Stromal cell of bone marrow (primary cell): Measurements from ENCODE around the gene DIS3.
"Not testable (repeated sequence)": the region's sequence is repeated elsewhere in the genome, so short reads cannot be mapped to it uniquely, and the experiment has no call there.

Experiments used
- DNase-seq: peaks from one replicate; pipeline ENCODE4 v3.0.0-alpha.2; 2012; ENCODE audit warnings: low read depth

Gene DIS3

DNA sequence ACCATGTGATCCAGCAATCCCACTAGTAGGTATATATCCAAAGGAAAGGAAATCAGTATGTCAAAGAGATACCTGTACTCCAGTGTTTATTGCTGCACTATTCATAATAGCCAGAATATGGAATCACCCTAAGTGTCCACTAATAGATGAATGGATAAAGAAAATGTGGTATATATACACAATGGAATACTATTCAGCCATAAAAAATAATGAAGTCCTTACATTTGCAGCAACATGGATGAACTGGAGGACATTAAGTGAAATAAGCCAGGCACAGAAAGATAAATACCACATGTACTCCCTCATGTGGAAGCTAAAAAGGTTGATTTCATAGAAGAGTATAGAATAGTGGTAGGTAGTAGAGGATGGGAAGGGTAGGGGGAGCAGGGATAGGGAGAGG is 30.5 kb downstream of the DIS3 start:
- no peak for DNase-seq

DNA sequence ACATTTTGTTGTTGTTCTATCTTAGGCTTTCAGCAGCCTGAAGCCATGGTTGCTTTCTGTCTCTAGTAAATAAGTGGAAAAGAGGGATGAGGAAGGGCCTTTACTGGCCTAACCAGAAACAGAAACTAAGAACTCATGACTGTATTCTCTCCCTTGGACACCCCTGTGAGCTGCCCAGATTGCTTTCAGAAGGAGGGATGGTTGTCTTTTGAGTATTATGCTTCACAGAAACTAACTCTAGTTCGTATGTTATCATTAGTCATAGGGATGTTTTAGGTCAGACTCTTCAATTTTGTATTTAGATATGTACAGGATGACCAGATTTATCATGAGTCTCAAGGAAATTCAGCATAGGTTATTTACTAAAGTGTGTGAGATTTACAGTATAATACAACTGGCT is 36.4 kb downstream of the DIS3 start:
- DNase-seq: no peak

DNA sequence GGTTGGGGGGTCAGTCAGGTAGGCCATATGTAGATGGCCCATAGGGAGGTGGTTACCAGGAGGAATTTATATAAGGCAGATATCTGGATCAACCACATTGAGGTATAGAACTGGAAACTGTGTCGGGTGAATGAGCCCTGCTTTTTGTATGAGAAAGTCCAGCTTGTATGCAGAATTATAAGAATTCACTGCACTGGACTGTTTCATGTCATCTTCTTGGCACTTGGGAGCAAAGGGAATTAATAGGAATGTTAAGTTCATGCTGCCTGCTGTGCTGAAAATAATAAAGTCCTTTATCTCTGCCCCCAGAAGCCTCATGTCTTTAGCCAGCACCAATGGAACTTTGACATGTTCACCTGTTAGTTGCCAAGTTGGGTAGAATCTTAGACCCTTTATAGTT is 41.7 kb downstream of the DIS3 start:
- DNase-seq: no peak

DNA sequence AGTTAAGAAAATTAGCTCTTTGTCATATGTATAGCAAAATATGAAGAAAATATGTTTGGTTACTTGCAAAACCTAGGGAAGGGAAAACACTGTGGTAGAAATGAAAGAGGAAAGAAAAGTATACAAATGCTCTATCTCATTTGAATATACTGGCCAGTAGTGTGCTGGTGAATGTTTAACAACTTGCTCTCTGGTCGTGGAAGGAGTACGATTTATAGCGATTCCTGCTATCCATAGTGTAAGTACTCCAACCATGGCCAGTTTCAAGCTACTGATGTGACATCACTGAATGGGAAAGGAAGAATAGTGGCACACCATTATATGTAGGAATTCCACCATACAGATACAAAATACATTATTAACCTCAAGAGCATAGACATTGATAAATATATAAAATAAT is 44.7 kb downstream of the DIS3 start:
- no peak for DNase-seq

DNA sequence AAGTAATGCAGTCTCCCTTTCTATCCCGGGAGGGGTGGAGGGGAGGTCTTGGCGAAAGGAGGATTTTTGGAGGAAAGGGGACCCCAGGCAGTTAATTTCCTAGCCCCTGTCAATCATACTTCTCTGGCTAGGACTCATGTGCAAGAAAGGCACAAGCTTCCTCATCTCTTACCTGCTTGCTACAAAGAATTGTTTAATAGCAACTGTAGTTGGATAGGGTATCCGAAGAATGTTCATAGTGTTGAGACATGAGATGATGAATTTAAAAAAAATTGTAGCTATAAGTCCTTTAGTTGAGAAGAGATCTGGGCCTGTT is 53.5 kb downstream of the DIS3 start:
- no peak for DNase-seq

GRCh38 chr13:72727417-72728289 is 54.0 kb downstream of the DIS3 start, which contains the start of the genes BORA and MZT1:
Gene BORA (plus strand): TSS chr13:72727923. CDS start chr13:72728941, 1,018 bp downstream.
Gene MZT1 (minus strand): TSS chr13:72727629. CDS start chr13:72727602, 27 bp downstream.
- peak; percentile 97 for DNase-seq

GRCh38 chr13:72726726-72727416 is 54.8 kb downstream of the DIS3 start:
- DNase-seq: no peak

- DNase-seq: not testable (repeated sequence)
Observed at GRCh38 chr13:72726185-72726584, 55.5 kb downstream of the DIS3 start.

- no peak for DNase-seq
Observed at GRCh38 chr13:72716776-72717175, 64.9 kb downstream of the DIS3 start.
